GM12872 (cell line): ENCODE results near the gene DDB1.
A peak's percentile ranks its signal among the peaks of the same experiment; 100 is the strongest.

Experiments used
- TF ChIP-seq, protein P1 (sequence below): IDR thresholded peaks from 3 replicates; pipeline ENCODE4 v1.5.1; 2011; ENCODE audit warnings: low read depth, mild to moderate bottlenecking, low read length, moderate library complexity; ENCODE audit not compliant: insufficient read depth

Gene DDB1

DNA sequence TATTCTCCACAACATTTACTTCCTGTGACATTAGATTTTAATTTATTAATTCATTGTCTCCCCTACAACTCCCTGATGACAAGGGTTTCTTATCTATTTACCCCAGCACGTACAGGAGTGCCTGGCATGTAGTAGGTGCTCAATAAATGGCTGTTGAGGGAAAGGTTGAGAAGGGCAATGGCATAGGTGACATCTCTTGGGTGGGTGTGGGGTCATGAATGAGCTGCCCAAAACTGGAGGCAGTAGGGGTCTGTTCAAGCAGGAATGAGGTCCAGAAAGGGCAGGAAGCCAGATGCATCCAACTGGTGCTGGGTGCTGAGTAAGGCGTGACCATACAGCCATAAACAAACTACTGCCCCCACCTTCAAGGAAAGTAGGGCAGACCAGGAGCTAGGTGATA lies 40.5 kb downstream of the DDB1 start:
- TF ChIP-seq, protein P1, sequence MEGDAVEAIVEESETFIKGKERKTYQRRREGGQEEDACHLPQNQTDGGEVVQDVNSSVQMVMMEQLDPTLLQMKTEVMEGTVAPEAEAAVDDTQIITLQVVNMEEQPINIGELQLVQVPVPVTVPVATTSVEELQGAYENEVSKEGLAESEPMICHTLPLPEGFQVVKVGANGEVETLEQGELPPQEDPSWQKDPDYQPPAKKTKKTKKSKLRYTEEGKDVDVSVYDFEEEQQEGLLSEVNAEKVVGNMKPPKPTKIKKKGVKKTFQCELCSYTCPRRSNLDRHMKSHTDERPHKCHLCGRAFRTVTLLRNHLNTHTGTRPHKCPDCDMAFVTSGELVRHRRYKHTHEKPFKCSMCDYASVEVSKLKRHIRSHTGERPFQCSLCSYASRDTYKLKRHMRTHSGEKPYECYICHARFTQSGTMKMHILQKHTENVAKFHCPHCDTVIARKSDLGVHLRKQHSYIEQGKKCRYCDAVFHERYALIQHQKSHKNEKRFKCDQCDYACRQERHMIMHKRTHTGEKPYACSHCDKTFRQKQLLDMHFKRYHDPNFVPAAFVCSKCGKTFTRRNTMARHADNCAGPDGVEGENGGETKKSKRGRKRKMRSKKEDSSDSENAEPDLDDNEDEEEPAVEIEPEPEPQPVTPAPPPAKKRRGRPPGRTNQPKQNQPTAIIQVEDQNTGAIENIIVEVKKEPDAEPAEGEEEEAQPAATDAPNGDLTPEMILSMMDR, result no peak

DNA sequence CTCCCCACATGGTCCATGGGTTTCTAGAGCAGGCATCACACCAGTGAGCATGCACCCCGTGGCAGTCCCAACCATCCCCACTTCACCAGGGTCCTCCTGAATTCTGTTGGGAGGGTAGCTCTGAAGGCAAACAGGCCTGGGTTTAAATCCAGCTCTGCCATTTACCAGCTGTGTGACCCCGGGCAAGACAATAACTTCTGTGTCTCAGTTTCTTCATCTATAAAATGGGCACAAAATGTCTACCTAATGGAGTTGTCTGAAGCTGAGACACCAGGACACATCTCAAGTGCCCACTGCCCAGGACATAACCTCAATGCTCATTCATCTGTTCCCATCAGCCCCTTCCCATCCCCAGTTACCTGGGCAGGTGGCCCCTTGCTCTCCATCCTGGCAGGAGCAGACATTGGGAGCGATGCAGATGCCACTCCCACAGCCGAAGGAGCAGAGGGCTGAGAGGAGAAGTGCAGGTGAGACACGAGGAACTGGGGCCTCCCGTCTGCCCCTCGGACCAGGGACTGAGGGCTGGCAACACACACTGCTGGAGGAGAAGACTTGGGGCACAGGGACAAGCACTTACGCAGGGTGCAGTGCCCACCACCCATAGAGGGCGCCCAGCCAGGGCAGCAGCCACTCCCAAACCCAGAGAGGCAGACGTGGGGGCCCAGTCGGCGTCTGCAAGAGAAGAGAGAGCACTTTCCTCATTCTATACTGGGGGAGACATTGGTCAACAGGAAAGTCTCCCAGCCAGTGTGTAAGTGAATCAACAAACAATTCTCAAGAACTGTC lies 41.8 kb downstream of the DDB1 start:
- TF ChIP-seq, protein P1, result peak; percentile 66

DNA sequence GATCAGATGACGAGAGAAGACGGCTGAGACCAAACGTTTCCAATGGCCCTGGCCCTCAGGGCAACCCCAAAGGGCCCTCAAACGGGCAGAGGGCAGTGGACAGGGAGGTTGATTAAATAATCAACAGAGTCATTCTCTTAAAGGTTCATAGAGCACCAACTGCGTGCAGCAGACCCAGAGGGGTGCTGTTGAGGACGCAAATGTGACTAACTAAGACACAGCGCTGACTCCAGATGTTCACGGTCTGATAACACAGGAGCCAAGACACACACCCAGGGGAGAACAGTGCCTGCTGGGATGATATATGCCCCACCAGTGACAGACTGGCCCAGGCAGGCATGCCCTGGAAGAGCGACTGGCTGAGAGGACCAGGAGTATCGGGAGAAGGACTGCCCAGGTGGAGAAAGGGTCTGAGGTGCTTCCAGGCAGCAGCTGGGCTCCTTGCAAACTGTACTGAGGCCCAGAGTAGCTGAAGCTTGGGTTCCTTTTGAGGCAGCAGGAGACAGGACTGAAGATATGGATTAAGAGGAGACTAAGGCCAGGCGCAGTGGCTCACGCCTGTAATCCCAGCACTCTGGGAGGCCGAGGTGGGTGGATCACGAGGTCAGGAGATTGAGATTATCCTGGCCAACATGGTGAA lies 45.4 kb downstream of the DDB1 start:
- TF ChIP-seq, protein P1, result no peak

DNA sequence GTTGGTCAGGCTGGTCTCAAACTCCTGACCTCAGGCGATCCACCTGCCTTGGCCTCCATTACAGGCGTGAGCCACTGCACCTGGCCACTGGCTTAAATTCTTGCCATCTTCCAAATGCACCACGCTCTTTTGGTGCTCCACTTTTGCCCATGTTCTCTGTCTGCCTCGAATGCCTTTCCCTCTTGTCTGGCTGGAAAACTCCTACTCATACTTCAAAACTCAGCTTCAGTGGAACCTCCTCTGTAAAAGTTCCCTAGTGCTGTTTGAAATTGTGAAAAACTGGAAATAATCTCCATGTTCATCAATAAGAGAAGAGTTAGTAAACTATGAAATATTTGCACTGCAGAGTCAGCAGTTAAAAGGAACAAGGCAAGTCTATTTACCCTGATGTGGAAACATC lies 49.3 kb downstream of the DDB1 start:
- TF ChIP-seq, protein P1, result no peak

DNA sequence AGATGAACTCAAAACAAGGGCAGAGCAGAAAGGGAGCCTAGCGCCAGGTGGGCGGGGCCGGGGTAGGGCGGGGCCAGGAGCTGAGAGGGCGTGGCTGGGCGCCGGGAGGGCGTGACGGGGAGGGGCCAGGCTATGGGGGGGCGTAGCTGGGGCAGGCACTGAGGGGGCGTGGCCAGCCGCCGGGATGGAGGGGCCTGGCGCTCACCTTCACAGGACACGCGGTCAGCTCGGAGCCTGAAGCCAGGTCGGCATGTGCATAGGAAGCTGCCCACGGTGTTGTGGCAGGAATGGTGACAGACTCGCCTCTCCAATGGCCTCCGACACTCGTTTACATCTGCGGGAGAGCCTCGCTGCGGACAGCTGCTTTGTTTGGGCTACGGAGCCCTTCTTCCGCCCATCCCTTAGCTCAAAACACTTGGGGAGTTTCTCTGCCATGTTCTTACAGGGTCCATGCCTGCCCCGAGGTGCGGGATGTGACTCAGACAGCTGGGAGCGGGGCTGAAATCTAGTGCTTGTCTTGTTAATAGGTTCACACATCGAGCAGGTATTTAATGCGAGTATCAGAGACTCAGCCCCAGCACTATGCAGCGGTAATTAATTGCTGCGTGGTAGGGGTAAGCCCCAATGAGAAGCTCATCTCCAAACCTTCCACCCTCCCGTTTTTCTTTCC lies 51.2 kb downstream of the DDB1 start:
- TF ChIP-seq, protein P1, result no peak

DNA sequence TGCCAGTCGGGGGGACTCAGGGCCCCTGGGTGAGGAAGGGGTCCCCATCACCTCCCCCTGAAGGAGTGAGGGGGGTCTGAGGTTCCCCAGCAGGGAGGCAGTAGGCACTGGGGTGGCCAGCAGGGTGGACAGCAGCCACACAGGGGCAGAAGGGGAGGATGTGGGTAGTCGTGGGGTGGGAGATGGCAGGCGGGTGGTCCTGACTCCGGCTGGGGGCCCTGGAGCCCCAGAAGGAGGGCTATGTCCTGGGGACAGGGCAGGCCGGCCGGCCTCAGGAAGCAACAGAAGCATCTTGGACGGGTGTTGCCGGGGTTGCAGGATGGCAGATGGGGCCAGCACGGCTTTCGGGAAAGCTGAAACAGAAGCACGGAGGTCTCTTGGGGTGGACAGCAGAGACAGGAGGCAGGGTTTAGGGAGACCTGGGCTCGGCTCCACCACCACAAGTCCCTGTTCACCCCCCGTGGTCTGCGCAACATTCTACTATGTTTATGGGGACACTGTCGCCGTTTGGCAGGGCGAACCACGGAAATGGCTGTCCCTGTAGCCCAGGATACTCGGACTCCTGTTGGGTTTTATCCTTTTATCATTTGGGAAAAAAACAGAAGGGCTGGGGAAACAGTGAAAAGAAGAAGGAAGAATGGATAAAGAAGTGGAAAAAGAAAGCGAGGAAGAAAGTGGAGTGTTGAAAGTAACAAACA lies 51.9 kb downstream of the DDB1 start:
- TF ChIP-seq, protein P1, result no peak
